NB4 (cell line): ENCODE measurements around the gene KIAA0930.

Source experiments
- CTCF ChIP-seq: IDR thresholded peaks from one replicate; pipeline ENCODE4 v1.5.1; 2012; ENCODE audit warnings: low read depth, low read length
- POLR2A ChIP-seq: IDR thresholded peaks from 2 replicates; pipeline ENCODE4 v1.6.1; 2011; ENCODE audit warnings: mild to moderate bottlenecking; ENCODE audit not compliant: insufficient read length; ENCODE audit errors: extremely low read depth

DNA sequence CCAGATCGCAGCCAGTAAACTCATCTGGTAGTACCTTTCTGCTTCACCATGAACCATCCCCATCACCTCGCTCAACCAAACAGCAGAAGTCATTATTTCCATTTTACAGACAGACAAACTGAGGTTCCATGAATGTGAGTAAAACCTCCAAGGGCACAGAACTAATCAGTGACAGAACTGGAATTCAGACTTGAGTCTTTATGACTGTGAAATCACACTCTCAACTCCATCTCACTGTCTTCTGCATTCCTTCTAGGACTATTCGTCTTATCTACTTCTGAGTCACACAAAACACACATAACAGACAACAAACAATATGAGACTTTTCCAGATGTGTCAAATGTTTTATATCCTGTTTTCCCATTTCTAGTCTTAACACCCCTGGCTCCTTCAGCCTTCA, 86.3 kb downstream of the KIAA0930 start:
- TF ChIP-seq POLR2A (no peak), CTCF (no peak)
